Amniotic epithelial cell (primary cell): ENCODE measurements around the gene MDGA2.

ENCODE experiments used
- DNase-seq: peaks from one replicate; pipeline ENCODE4 v3.0.0-alpha.2; 2010; ENCODE audit warnings: low read depth

The MDGA2 gene

GRCh38 chr14:47619392-47619791, 56.0 kb downstream of the MDGA2 start:
- no peak for DNase-seq

GRCh38 chr14:47606566-47606965, 68.8 kb downstream of the MDGA2 start:
- DNase-seq = no peak

DNA sequence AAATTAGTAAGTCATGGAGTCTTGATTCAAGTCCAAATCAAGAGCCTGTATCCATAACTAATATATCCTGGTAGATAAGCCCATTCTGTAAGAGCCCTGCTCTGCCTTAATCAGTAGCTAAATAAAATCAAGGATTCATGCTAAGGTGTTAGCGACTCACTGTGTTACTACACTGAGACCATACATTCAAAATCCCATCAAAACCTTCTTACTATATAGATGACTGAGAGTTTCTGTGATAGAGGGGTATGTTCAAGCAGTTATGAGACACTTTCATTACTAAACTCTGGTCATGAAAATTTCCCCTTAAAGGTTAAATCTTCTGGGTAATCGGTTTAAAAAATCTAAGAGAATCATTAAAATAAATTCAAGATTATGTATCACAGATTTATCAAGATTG, 78.5 kb downstream of the MDGA2 start:
- DNase-seq = no peak

GRCh38 chr14:47596232-47596631, 79.2 kb downstream of the MDGA2 start:
- no peak for DNase-seq

DNA sequence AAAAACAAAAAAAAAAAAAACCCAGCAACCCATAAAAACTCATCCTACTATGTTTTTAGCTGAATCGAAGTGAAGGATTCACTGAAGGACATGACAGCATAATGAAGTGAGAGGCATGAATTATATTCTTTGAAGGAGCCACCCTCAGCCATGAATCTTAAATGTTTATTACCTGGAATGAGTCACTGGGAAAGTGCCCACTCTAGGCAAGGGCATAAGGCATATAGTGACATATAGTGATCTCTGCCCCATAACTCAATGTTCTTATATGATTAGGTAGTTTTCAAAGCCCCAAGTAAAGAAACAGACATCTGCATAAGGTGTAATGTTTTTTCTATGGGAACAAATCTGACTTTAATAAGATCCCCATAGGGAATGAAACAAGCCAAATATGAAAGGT, 79.9 kb downstream of the MDGA2 start:
- no peak for DNase-seq

DNA sequence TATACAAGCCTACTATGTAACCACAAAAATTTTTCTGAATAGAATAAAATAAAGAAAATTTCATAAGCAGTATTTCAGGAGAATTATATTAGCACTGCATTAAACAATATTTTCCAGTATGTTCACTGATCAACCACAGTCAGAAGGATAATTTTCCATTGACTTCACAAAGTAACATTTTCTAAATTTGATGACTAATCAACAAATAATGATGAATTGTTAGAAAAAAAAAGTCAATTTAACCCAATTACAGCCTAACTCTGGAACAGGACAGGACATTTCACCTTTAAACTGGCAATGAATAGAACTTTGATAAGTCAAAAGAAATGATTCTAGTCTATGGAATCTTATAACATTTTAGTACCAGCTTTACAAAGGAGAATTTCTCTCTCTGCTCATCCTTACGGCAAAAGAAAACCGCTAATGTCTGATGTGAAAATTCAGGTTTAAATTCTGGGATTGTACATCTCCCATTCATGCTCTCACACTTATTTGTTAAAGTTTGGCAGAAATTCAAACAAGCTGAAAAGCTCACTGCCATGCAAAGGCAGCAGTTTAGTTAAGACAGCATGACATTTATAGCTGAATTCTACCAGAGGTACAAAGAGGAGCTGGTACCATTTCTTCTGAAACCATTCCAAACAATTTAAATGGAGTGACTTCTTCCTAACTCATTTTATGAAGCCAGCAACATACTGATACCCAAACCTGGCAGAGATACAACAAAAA, 84.5 kb downstream of the MDGA2 start:
- DNase-seq = no peak

DNA sequence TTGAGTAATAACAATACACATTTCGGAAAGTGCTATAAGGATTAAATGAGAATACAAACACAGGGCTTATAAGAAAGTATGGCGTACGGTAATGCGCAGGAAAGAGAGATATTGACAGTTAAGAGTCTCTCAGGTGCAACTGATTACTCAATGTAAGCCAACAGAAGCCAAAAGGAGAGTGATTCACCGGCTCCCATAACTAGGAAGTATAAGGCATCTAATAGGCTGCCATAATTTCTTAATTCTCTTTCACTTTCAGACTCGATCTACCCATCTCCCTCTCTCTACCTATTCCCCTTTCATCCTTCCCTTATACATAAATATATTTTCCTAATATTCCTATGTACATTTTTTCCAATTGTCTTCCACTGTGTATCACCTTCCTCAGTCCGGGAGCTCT, 90.0 kb downstream of the MDGA2 start:
- no peak for DNase-seq

DNA sequence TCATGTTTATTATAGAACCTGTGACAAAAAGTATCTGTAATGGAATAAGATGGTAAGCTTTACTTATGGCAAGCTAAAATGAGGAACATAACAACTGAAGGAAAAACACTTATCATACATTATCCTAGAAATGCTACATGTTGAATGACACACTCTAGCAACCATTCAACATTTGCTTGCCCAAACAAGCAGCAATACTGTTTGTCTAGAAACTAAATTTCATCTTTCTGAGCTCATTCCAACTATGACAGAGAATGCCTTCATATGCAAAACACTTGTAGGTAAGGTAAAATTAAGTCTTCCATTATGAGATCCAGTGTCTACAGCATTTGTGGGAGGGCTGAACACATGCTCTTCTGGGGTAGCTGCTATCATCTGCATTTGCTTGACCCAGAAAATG, 108.1 kb downstream of the MDGA2 start:
- no peak for DNase-seq

- DNase-seq = no peak
Observed at GRCh38 chr14:47557894-47558293, 117.5 kb downstream of the MDGA2 start.

GRCh38 chr14:47555333-47555732, 120.1 kb downstream of the MDGA2 start:
- DNase-seq = no peak

- no peak for DNase-seq
Observed at GRCh38 chr14:47549886-47550285, 125.5 kb downstream of the MDGA2 start.

DNA sequence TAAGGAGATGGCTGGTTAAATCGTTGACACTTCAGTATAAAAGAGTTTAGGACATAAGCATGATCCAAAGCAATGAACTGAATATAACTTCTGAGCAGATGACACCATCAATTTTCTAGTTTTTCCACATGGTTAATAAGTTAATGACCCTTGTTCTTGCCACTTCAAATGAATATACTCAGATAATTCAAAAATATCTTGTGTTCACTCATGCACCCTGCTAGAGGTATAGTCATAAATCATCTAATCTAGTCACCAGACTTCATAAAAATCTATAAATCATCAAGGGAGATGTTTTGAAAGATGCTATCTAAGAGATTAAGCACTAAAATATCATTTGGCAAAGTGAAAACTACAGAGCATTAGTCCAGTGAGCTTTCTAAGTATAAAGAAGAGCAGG, 131.9 kb downstream of the MDGA2 start:
- DNase-seq = no peak

GRCh38 chr14:47541662-47542061, 133.7 kb downstream of the MDGA2 start:
- no peak for DNase-seq

GRCh38 chr14:47539031-47539461, 136.4 kb downstream of the MDGA2 start:
- no peak for DNase-seq

DNA sequence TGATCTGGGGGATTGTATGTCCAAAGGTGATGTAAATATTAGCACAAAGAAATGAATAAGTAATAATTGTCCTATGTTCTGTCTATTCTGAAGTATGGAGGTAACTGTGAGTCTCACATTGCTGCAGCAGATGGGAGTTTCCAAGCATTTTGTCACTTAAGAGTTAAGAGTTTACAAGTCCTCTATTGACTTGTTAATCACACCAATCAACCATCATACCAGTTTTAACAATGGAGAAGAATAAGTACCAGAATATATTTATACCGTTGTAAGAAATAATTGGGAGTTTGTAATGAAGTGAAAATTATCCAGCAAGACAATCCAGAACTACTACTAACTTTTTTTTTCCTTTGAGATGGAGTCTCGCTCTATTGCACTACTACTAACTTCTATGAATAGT, 139.1 kb downstream of the MDGA2 start:
- no peak for DNase-seq

GRCh38 chr14:47526591-47527244, 148.7 kb downstream of the MDGA2 start:
- no peak for DNase-seq

DNA sequence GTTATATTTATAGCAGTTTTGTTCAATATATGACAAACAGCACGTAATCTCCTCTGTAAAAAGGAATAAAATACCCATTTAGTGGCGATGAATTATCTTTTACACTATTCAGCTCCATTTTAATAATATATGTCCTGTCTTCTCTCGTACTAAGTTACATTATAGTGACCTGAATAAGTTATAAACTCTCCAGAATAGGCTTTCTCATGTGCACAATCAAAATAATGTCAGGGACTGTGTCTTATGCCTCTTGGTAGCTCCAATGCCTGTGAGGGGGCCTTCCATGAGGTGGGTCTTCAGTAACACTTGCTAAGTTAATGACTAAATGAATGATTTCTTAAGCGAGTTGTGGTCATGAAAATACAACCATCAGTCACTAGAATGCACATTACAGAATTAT, 150.9 kb downstream of the MDGA2 start:
- DNase-seq = no peak

GRCh38 chr14:47520382-47520781, 155.0 kb downstream of the MDGA2 start:
- no peak for DNase-seq

GRCh38 chr14:47511829-47512228, 163.6 kb downstream of the MDGA2 start:
- DNase-seq = no peak

DNA sequence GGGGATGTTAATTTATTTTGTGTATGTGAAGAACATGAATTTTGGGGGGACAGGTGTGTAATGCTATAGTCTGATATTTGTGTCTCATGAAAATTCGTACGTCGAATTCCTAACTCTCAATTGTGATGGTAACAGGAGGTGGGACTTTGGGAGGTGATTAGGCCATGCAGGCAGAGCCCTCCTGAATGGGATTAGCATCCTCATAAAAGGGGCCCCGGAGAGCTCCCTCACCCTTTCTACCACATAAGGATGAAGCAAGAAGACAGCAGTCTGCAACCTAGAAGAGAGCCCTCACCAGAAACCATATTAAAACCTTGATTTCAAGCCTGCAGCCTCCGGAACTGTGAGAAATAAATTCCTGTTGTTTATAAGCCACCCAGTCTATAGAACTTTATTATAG, 165.4 kb downstream of the MDGA2 start:
- DNase-seq = no peak

GRCh38 chr14:47507861-47508260, 167.5 kb downstream of the MDGA2 start:
- no peak for DNase-seq

DNA sequence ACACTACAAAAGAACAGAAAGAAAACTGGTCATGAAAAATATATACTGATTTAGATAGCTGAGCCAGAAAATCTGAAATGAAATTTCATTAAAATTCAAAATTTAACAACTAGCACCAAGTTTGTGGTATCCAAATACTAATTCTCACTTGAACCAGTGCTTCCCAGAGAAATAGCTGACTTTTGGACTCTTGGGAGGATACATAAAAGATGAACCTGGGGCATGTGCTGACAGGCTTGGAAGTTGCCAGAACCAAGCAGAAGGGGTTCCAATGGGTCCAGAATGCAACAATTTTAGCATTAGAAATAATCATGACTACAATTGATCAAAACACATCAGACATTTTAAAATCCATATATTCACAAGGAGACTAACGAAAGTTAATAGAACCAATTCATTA, 175.0 kb downstream of the MDGA2 start:
- DNase-seq = no peak

DNA sequence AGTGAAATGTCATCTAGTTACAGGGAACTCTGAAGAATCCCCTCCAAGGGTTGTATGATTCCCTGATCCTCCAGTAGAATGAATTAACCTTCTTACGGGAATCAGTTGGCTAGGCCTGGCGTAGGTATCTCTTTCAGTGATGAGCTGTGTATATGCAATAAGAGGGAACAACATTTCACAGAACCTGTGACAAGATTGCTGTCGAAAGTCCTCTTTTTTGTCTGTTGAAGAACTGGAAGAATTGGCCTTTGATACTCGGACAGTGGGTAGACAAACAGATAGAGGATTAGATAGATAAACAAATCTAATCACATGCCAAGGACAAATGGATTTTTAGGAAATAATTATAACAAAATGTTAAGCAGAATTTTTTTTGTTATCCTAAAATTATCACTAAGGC, 184.6 kb downstream of the MDGA2 start:
- no peak for DNase-seq

GRCh38 chr14:47490353-47490752, 185.1 kb downstream of the MDGA2 start:
- no peak for DNase-seq
